ENCODE results near the gene LSMEM2. TPM values are rescaled to one million over a fixed set of nuclear protein-coding genes. Genes with fewer than 3 reads are reported as not detected.

LSMEM2 gene
- total and polyA plus RNA-seq, 2 experiments from 2014 or later: 0.59 to 0.86 TPM

DNA sequence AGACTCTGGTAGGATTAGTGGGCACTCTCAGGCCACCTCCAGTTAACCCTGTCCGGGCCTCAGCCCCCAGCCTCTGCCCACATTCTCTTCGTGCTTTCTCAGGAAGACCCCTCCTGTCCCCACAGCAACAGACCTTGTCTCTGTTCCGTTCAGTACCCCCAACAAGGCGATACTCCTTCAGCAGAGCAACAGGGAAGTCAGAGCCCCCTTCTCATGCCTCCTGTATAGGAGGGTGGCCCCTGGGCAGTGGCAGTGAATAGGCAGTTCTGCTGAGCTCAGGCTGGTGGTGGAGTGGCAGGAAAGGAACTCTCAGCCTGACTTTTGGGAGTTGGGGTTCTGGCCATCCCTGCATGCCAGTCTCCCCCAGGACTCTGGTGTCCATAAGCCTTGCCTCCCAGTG is 9.4 kb upstream of the LSMEM2 start (continued):
- TF ChIP-seq, protein P1, sequence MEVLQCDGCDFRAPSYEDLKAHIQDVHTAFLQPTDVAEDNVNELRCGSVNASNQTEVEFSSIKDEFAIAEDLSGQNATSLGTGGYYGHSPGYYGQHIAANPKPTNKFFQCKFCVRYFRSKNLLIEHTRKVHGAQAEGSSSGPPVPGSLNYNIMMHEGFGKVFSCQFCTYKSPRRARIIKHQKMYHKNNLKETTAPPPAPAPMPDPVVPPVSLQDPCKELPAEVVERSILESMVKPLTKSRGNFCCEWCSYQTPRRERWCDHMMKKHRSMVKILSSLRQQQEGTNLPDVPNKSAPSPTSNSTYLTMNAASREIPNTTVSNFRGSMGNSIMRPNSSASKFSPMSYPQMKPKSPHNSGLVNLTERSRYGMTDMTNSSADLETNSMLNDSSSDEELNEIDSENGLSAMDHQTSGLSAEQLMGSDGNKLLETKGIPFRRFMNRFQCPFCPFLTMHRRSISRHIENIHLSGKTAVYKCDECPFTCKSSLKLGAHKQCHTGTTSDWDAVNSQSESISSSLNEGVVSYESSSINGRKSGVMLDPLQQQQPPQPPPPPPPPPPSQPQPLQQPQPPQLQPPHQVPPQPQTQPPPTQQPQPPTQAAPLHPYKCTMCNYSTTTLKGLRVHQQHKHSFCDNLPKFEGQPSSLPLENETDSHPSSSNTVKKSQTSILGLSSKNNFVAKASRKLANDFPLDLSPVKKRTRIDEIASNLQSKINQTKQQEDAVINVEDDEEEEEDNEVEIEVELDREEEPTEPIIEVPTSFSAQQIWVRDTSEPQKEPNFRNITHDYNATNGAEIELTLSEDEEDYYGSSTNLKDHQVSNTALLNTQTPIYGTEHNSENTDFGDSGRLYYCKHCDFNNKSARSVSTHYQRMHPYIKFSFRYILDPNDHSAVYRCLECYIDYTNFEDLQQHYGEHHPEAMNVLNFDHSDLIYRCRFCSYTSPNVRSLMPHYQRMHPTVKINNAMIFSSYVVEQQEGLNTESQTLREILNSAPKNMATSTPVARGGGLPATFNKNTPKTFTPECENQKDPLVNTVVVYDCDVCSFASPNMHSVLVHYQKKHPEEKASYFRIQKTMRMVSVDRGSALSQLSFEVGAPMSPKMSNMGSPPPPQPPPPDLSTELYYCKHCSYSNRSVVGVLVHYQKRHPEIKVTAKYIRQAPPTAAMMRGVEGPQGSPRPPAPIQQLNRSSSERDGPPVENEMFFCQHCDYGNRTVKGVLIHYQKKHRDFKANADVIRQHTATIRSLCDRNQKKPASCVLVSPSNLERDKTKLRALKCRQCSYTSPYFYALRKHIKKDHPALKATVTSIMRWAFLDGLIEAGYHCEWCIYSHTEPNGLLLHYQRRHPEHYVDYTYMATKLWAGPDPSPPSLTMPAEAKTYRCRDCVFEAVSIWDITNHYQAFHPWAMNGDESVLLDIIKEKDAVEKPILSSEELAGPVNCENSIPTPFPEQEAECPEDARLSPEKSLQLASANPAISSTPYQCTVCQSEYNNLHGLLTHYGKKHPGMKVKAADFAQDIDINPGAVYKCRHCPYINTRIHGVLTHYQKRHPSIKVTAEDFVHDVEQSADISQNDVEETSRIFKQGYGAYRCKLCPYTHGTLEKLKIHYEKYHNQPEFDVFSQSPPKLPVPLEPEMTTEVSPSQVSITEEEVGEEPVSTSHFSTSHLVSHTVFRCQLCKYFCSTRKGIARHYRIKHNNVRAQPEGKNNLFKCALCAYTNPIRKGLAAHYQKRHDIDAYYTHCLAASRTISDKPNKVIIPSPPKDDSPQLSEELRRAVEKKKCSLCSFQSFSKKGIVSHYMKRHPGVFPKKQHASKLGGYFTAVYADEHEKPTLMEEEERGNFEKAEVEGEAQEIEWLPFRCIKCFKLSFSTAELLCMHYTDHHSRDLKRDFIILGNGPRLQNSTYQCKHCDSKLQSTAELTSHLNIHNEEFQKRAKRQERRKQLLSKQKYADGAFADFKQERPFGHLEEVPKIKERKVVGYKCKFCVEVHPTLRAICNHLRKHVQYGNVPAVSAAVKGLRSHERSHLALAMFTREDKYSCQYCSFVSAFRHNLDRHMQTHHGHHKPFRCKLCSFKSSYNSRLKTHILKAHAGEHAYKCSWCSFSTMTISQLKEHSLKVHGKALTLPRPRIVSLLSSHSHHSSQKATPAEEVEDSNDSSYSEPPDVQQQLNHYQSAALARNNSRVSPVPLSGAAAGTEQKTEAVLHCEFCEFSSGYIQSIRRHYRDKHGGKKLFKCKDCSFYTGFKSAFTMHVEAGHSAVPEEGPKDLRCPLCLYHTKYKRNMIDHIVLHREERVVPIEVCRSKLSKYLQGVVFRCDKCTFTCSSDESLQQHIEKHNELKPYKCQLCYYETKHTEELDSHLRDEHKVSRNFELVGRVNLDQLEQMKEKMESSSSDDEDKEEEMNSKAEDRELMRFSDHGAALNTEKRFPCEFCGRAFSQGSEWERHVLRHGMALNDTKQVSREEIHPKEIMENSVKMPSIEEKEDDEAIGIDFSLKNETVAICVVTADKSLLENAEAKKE (CRISPR knock-in tag; IDR thresholded peaks at IDR 0.05): no peak
- no peak for TF ChIP-seq POLR2AphosphoS5 (IDR thresholded peaks at IDR 0.05; ENCODE audit: low read depth)
- TF ChIP-seq STAT1 (IDR thresholded peaks at IDR 0.05; ENCODE audit: unreplicated experiment): no peak
- TF ChIP-seq, protein P2, sequence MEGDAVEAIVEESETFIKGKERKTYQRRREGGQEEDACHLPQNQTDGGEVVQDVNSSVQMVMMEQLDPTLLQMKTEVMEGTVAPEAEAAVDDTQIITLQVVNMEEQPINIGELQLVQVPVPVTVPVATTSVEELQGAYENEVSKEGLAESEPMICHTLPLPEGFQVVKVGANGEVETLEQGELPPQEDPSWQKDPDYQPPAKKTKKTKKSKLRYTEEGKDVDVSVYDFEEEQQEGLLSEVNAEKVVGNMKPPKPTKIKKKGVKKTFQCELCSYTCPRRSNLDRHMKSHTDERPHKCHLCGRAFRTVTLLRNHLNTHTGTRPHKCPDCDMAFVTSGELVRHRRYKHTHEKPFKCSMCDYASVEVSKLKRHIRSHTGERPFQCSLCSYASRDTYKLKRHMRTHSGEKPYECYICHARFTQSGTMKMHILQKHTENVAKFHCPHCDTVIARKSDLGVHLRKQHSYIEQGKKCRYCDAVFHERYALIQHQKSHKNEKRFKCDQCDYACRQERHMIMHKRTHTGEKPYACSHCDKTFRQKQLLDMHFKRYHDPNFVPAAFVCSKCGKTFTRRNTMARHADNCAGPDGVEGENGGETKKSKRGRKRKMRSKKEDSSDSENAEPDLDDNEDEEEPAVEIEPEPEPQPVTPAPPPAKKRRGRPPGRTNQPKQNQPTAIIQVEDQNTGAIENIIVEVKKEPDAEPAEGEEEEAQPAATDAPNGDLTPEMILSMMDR (conservative IDR thresholded peaks at IDR 0.05; ENCODE audit: low read depth in 2 of 2): no peak

DNA sequence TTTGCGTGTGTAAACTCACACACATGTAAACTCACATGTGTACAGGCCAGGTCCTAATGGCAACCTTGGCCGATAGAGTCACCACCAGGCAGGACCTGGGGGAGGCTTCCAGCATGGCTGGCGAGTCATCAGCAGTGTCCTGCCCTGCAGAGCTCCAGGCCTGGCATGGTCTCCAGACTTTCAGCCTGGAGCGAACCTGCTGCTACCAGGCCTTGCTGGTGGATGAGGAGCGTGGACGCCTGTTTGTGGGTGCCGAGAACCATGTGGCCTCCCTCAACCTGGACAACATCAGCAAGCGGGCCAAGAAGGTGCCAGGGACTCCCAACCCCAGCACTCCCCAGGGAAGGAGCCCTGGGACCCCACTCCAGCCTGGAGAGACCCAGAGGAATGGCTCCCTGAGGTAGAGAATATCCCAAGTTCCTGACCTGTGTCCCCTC is 8.9 kb upstream of the LSMEM2 start:
- no peak for DNase-seq (ENCODE audit: low spot score)
- ATAC-seq: no peak
- Histone ChIP-seq H3K4me2 (no peak overlapping the region), H2AFZ (no peak overlapping the region), H3K36me3 (ENCODE audit: insufficient read depth) (no peaks in the 10 kb centered on the region), H3K27ac (ENCODE audit: low read depth) (no peak overlapping the region), H4K20me1 (replicated peaks; ENCODE audit: insufficient read depth) (no peaks in the 10 kb centered on the region), H3K4me1 (ENCODE audit: insufficient read depth) (peaks cover 44% of the 10 kb centered on the region), H3K27me3 (ENCODE audit: insufficient read depth) (peaks cover 21% of the 10 kb centered on the region), H3K79me2 (replicated peaks; ENCODE audit: insufficient read depth) (no peaks in the 10 kb centered on the region), H3K4me3 (no peak overlapping the region), H3K9me2 (ENCODE audit: insufficient read depth) (no peaks in the 10 kb centered on the region), H3F3A (replicated peaks; ENCODE audit: low read depth) (0 out of 2 replicates have a peak, but pooled peaks cover 8% of the 10 kb centered on the region)
- Mint-ChIP-seq H3K27ac (0 out of 2 replicates have a peak overlapping the region, but pooled peaks have one; percentile 52), H3K9me3 (no peaks in the 10 kb centered on the region), H3K4me3 (no peak overlapping the region), H3K27me3 (ENCODE audit: insufficient read depth, low read depth, poor library complexity) (peaks cover 34% of the 10 kb centered on the region), H3K36me3 (ENCODE audit: low read depth) (no peaks in the 10 kb centered on the region), H3K4me1 (peaks cover 58% of the 10 kb centered on the region)
- TF ChIP-seq NANOG (IDR thresholded peaks at IDR 0.05; ENCODE audit: borderline replicate concordance) (no peak), STAT1 (IDR thresholded peaks at IDR 0.05; ENCODE audit: unreplicated experiment) (no peak), POLR2AphosphoS5 (IDR thresholded peaks at IDR 0.05; ENCODE audit: low read depth) (no peak), CREB1 (CRISPR knock-in tag; IDR thresholded peaks at IDR 0.05; ENCODE audit: low read depth) (no peak), EZH2 (IDR thresholded peaks at IDR 0.05; ENCODE audit: low read depth, unreplicated experiment) (no peak)
- TF ChIP-seq, protein P3, sequence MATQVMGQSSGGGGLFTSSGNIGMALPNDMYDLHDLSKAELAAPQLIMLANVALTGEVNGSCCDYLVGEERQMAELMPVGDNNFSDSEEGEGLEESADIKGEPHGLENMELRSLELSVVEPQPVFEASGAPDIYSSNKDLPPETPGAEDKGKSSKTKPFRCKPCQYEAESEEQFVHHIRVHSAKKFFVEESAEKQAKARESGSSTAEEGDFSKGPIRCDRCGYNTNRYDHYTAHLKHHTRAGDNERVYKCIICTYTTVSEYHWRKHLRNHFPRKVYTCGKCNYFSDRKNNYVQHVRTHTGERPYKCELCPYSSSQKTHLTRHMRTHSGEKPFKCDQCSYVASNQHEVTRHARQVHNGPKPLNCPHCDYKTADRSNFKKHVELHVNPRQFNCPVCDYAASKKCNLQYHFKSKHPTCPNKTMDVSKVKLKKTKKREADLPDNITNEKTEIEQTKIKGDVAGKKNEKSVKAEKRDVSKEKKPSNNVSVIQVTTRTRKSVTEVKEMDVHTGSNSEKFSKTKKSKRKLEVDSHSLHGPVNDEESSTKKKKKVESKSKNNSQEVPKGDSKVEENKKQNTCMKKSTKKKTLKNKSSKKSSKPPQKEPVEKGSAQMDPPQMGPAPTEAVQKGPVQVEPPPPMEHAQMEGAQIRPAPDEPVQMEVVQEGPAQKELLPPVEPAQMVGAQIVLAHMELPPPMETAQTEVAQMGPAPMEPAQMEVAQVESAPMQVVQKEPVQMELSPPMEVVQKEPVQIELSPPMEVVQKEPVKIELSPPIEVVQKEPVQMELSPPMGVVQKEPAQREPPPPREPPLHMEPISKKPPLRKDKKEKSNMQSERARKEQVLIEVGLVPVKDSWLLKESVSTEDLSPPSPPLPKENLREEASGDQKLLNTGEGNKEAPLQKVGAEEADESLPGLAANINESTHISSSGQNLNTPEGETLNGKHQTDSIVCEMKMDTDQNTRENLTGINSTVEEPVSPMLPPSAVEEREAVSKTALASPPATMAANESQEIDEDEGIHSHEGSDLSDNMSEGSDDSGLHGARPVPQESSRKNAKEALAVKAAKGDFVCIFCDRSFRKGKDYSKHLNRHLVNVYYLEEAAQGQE (IDR thresholded peaks at IDR 0.05; ENCODE audit: unreplicated experiment): no peak
- TF ChIP-seq, protein P2 (conservative IDR thresholded peaks at IDR 0.05; ENCODE audit: low read depth in 2 of 2): no peak

All from GM23338 (cell line).